Naive thymus-derived CD8-positive, alpha-beta T cell (primary cell): ENCODE results near the gene C10orf143. TPM values are rescaled to one million over a fixed set of nuclear protein-coding genes. Genes with fewer than 3 reads are reported as not detected.
"Not testable (repeated sequence)": the region's sequence is repeated elsewhere in the genome, so short reads cannot be mapped to it uniquely, and the experiment has no call there.

Source experiments
- ATAC-seq, 2 donors: fragments of 150-1000 bp; cut with Tn5 transposase in 1 of 2; sonication (Bioruptor Pico), chemical (Tn5 transposase) in 1 of 2; 1 replicate in 1 of 2; 2 replicates in 1 of 2; pipeline ENCODE4 v1.10.0; 2021; ENCODE audit warnings: mild to moderate bottlenecking in 2 of 2, moderate library complexity in 2 of 2
- POLR2A ChIA-PET: fragments of 350-600 bp; sonication (Branson Sonifier 250); formaldehyde crosslinking; loops from one replicate; lab custom pipeline; 2021; ENCODE audit warnings: antibody characterized with exemption; lab: Charles Lee
- DNase-seq, 10 donors: peaks; one replicate each; pipeline versions ENCODE4 v3.0.0 to v3.0.0-alpha.2; 2020 to 2022
- H3K27ac Mint-ChIP-seq, 10 donors: one replicate each; pipeline ENCODE4 v1.8.0; 2020 to 2022; ENCODE audit warnings: mild to moderate bottlenecking in 10 of 10, mixed read lengths in 10 of 10, moderate library complexity in 4 of 10, inconsistent platforms in 1 of 10
- H3K27me3 Mint-ChIP-seq, 5 donors: one replicate each; pipeline ENCODE4 v1.8.0; 2021 to 2022; ENCODE audit warnings: mixed read lengths in 5 of 5
- H3K36me3 Mint-ChIP-seq, 3 donors: one replicate each; pipeline ENCODE4 v1.8.0; 2020 to 2022; ENCODE audit warnings: mixed read lengths in 3 of 3, mild to moderate bottlenecking in 2 of 3, inconsistent platforms in 1 of 3
- H3K4me1 Mint-ChIP-seq, 4 donors: one replicate each; pipeline ENCODE4 v1.8.0; 2021 to 2022; ENCODE audit warnings: mixed read lengths in 4 of 4
- H3K4me3 Mint-ChIP-seq, 10 donors: one replicate each; pipeline ENCODE4 v1.8.0; 2020 to 2022; ENCODE audit warnings: mild to moderate bottlenecking in 10 of 10, mixed read lengths in 10 of 10, moderate library complexity in 6 of 10, inconsistent platforms in 1 of 10
- H3K9me3 Mint-ChIP-seq, 9 donors: one replicate each; pipeline ENCODE4 v1.8.0; 2020 to 2022; ENCODE audit warnings: mixed read lengths in 9 of 9, mild to moderate bottlenecking in 3 of 9, inconsistent platforms in 1 of 9, moderate library complexity in 1 of 9
- polyA plus RNA-seq, 3 donors: library from polyadenylated mRNA; unstranded; fragments of 300-500 nt; fragmentation: Illumina TruSeq; gene quantifications; one replicate each; pipeline ENCODE4 v1.2.3, GENCODE V29; 2021
- total RNA-seq, 8 experiments: library from RNA in 2 of 8; stranded (reverse) in 2 of 8; gene quantifications; one replicate each; pipeline ENCODE4 v1.2.3 and lab custom pipeline; 2021 to 2026

C10orf143 gene
- total and polyA plus RNA-seq, 5 experiments from 2014 or later = 17.5 to 48.1 (median 28.6) TPM

DNA sequence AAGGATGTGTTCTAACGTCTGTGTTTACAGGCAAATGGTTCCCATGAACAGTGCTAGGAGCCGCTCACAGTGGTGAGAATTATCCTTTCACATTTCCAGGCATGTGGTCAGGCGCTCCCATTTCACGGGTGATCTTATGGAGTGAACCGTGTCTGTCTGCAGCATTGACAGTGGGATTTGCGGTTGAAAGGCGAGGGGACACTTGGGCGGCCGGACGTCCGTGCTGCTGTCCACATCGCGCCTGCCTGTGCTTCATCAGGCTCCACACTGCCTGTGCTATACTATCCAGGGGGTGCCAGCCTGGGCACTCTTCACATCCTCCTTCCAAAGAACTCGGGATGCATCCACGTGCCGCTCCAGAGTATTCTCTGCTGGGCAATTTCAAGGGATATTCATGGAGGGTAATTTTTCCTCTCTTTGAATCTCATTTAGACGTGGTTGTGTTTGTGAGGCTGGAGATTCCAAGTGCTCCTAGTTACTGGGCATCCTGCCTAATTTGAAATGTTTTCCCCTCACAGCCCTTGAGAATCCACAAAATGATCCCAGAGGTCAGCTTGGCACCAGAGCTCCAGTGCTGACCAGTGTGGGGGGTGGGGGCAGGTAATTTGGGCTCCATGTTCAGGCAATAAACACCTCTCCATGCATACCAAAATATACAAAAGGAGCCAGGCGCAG is 84.7 kb downstream of the C10orf143 start:
- Mint-ChIP-seq H3K27me3 (peaks cover 0 to 7% (median 0%) of the 10 kb centered on the region in 5 donors), H3K9me3 (no peaks in the 10 kb centered on the region), H3K4me1 (no peaks in the 10 kb centered on the region), H3K36me3 (no peaks in the 10 kb centered on the region), H3K4me3 (no peak overlapping the region), H3K27ac (no peak overlapping the region)
- DNase-seq (no peak), ATAC-seq (no peak)
- POLR2A ChIA-PET = no interaction called here

- H3K36me3 Mint-ChIP-seq = no peaks in the 10 kb centered on the region
- H3K4me3 Mint-ChIP-seq = no peak overlapping the region
- DNase-seq = no peak
- H3K4me1 Mint-ChIP-seq = no peaks in the 10 kb centered on the region
- H3K27ac Mint-ChIP-seq = no peak overlapping the region
- no peak for ATAC-seq
- POLR2A ChIA-PET = no interaction called here
- H3K27me3 Mint-ChIP-seq = peaks cover 0 to 7% (median 0%) of the 10 kb centered on the region in 5 donors
- H3K9me3 Mint-ChIP-seq = no peaks in the 10 kb centered on the region
Measured at GRCh38 chr10:130025326-130025725, 85.3 kb downstream of the C10orf143 start.

DNA sequence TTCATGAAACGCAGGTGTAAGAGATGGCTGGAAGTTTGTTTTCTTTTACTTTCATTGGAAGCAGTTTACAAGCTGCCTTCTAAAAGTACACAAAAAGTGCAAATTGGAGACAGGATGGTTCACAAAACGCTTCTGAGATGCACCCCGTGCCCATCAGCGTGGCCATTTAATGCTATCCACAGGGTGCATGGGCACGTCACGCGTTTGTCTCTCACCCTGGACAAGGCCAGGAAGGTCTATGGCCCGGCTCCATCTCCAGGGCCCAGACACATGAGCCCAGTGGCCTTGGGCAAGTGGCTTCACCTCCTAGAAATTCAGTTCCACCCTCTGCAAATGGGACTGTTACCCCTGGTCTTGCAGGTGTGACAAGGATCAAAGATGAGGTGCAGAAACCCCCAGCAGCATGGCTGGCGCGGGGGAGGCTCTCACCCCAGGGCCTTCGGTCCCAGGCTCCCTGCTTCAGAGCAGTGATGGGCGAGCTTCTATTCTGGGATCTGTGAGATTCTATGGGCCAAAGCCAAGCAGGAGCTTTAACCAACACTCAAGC is 85.8 kb downstream of the C10orf143 start:
- ATAC-seq = no peak
- no peak overlapping the region for H3K4me3 Mint-ChIP-seq
- H3K4me1 Mint-ChIP-seq = no peaks in the 10 kb centered on the region
- H3K27me3 Mint-ChIP-seq = peaks cover 0 to 7% (median 0%) of the 10 kb centered on the region in 5 donors
- POLR2A ChIA-PET = no interaction called here
- H3K36me3 Mint-ChIP-seq = no peaks in the 10 kb centered on the region
- no peaks in the 10 kb centered on the region for H3K9me3 Mint-ChIP-seq
- no peak for DNase-seq
- H3K27ac Mint-ChIP-seq = no peak overlapping the region

DNA sequence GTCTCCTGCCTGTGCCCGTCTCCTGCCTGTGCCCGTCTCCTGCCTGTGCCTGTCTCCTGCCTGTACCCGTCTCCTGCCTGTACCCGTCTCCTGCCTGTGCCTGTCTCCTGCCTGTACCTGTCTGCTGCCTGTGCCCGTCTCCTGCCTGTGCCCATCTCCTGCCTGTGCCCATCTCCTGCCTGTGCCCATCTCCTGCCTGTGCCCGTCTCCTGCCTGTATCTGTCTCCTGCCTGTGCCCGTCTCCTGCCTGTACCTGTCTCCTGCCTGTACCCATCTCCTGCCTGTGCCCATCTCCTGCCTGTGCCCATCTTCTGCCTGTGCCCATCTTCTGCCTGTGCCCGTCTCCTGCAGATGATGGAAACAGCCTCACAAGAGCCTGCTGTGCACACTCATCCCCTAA is 86.3 kb downstream of the C10orf143 start:
- H3K4me1 Mint-ChIP-seq, H3K27me3 Mint-ChIP-seq, DNase-seq, POLR2A ChIA-PET, H3K36me3 Mint-ChIP-seq, ATAC-seq, H3K4me3 Mint-ChIP-seq, H3K27ac Mint-ChIP-seq, H3K9me3 Mint-ChIP-seq: not testable (repeated sequence)

DNA sequence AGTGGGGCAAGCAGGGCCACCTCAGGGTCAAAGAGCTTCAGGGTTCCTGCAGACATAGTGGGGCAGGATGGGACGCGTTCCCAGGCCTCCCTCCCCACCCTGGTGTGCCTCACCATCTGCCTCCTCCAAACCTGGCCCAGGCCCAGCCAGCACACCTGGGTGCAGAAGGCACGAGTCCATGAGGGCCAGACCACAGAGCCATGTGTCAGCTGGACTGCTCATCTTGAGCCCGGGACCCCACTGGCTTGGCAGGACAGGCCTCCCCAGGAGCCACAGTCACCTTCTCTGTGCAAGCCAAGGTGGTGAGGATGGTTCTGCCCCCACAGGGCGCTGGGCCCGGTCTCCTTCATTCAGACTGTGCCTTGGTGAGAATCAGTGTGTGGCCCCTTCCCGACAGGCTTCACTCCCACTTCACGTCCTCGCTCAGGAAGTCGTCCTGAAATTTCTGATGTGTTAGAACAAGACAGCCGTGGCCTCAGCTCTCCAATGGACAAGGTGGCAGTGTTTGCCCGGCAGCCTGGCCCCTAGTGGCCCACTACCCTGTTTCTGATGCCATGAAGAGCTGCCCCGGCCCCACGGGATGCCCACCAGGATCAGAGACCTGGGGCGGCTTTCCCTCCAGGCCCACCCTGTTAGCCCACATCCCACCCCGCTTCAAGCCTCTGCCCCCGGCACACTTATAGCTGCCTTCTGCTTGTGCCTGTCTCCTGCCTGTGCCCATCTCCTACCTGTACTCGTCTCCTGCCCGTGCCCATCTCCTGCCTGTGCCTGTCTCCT is 87.0 kb downstream of the C10orf143 start:
- H3K27ac Mint-ChIP-seq = no peak overlapping the region
- POLR2A ChIA-PET = no interaction called here
- no peak for DNase-seq

GRCh38 chr10:130022511-130023299 is 87.9 kb downstream of the C10orf143 start:
- Mint-ChIP-seq H3K9me3 (no peaks in the 10 kb centered on the region), H3K27ac (no peak overlapping the region), H3K4me3 (no peak overlapping the region), H3K36me3 (no peaks in the 10 kb centered on the region), H3K27me3 (peaks cover 0 to 4% (median 0%) of the 10 kb centered on the region in 5 donors), H3K4me1 (peaks cover 0 to 2% (median 0%) of the 10 kb centered on the region in 4 donors)
- no peak for ATAC-seq
- DNase-seq = no peak
- POLR2A ChIA-PET = no interaction called here

More for the DNA sequence above, 87.0 kb downstream of the C10orf143 start:
- Mint-ChIP-seq H3K9me3 (no peaks in the 10 kb centered on the region), H3K36me3 (no peaks in the 10 kb centered on the region), H3K27me3 (peaks cover 0 to 4% (median 0%) of the 10 kb centered on the region in 5 donors), H3K4me3 (no peak overlapping the region), H3K4me1 (no peaks in the 10 kb centered on the region)
- ATAC-seq = no peak

DNA sequence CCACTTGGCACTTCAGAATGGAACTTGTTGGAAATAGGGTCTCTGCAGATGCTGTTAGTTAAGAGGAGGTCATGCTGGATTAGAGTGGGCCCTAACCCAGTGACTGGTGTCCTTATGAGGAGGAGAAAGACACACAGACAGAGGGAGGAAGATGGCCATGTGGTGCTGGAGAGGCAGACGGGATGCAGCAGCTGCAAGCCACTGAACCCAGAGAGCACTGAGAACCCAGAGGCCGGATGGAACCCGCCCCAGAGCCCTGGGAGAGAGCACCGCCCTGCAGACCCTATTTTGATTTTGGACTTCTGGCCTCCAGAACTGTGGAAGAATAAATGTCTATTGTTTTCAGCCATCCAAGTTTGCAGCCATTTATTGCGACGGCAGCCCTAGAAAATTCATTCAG is 88.5 kb downstream of the C10orf143 start:
- ATAC-seq (no peak), DNase-seq (no peak)
- no peak overlapping the region for H3K27ac Mint-ChIP-seq
- no peaks in the 10 kb centered on the region for H3K9me3 Mint-ChIP-seq
- no peak overlapping the region for H3K4me3 Mint-ChIP-seq
- no peaks in the 10 kb centered on the region for H3K36me3 Mint-ChIP-seq
- POLR2A ChIA-PET = no interaction called here
- peaks cover 0 to 2% (median 0%) of the 10 kb centered on the region in 4 donors for H3K4me1 Mint-ChIP-seq
- peaks cover 0 to 4% (median 0%) of the 10 kb centered on the region in 5 donors for H3K27me3 Mint-ChIP-seq

DNA sequence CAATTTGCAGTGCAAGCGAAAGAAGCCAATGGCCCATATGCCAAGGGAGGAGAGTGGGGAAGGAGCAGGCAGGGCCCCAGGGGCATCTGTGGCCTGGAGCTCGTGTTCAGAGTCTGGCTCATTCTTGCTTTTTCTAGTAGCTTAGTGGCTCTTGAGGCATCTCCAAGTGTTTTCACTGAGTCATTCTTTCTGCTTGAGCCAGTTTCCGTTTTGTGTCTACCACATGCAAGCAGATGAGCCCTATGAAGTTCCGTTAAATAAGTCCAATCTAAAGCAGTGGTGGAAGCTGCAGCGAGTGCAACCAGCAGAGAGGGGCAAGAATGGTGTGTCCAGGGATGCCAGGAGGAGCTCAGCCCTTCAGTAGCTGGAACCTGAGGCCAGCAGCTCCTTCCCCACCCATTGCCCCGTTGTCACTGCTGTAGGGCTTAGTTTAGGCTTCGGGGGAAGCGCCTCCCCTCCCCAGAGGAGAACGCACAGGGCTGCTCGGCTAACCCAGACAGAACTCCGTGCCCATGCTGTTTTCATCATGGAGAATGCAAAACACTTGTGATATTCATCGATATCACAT is 89.2 kb downstream of the C10orf143 start:
- H3K4me3 Mint-ChIP-seq = no peak overlapping the region
- H3K36me3 Mint-ChIP-seq = no peaks in the 10 kb centered on the region
- ATAC-seq (no peak), DNase-seq (no peak)
- POLR2A ChIA-PET = no interaction called here
- H3K27ac Mint-ChIP-seq = no peak overlapping the region
- peaks cover 0 to 4% (median 0%) of the 10 kb centered on the region in 5 donors for H3K27me3 Mint-ChIP-seq
- peaks cover 0 to 2% (median 0%) of the 10 kb centered on the region in 4 donors for H3K4me1 Mint-ChIP-seq
- no peaks in the 10 kb centered on the region for H3K9me3 Mint-ChIP-seq

DNA sequence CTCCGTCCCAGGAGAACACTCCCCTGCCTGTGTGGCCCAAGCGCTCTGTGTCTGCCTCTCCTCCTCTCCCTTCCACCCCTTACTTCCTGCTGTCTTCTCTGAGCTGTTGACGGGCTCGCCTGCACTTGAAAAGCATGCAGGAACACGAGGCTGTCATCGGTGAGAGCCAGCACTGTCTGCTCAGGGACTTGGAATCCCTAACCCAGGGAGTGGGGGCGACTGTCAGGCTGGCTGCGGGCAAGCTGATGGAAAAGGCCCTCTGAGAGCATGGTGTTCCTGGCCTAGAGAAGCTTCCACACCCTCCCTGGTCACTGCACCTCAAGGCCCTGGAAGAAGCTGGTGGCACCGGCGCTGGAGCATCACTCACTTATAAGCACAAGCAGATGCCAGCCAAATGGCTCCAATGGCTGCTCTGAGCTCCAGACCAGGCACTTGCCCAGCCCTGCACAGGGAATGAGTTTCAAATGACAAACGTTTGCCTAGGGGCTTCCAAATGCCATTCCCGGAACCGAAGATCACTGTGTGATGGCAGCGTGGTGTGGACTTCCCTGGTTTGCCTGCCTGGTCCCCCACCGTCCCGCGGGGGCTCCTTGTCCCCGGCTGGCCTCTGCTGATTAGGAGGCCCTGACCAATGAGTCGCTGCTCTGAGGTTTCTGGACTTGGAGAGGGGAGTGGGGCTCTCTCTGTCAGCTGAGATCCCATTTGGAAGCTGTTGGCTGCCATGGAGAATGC is 89.8 kb downstream of the C10orf143 start:
- POLR2A ChIA-PET = no interaction called here
- ATAC-seq (no peak), DNase-seq (no peak)
- H3K36me3 Mint-ChIP-seq = no peaks in the 10 kb centered on the region
- peaks cover 0 to 2% (median 0%) of the 10 kb centered on the region in 4 donors for H3K4me1 Mint-ChIP-seq
- H3K9me3 Mint-ChIP-seq = no peaks in the 10 kb centered on the region
- H3K4me3 Mint-ChIP-seq = no peak overlapping the region
- no peak overlapping the region for H3K27ac Mint-ChIP-seq
- H3K27me3 Mint-ChIP-seq = peaks cover 0 to 4% (median 0%) of the 10 kb centered on the region in 5 donors

GRCh38 chr10:130018730-130019185 is 91.9 kb downstream of the C10orf143 start:
- POLR2A ChIA-PET = no interaction called here
- no peaks in the 10 kb centered on the region for H3K9me3 Mint-ChIP-seq
- no peak overlapping the region for H3K27ac Mint-ChIP-seq
- H3K4me1 Mint-ChIP-seq = peaks cover 0 to 2% (median 0%) of the 10 kb centered on the region in 4 donors
- H3K36me3 Mint-ChIP-seq = no peaks in the 10 kb centered on the region
- no peak overlapping the region for H3K4me3 Mint-ChIP-seq
- peaks cover 0 to 4% (median 0%) of the 10 kb centered on the region in 5 donors for H3K27me3 Mint-ChIP-seq
- DNase-seq (no peak), ATAC-seq (no peak)

GRCh38 chr10:130018265-130018664 is 92.4 kb downstream of the C10orf143 start:
- no peaks in the 10 kb centered on the region for H3K36me3 Mint-ChIP-seq
- peaks cover 0 to 2% (median 0%) of the 10 kb centered on the region in 4 donors for H3K4me1 Mint-ChIP-seq
- ATAC-seq (no peak), DNase-seq (no peak)
- peaks cover 0 to 7% (median 0%) of the 10 kb centered on the region in 5 donors for H3K27me3 Mint-ChIP-seq
- H3K9me3 Mint-ChIP-seq = no peaks in the 10 kb centered on the region
- no peak overlapping the region for H3K4me3 Mint-ChIP-seq
- POLR2A ChIA-PET = no interaction called here
- H3K27ac Mint-ChIP-seq = no peak overlapping the region

DNA sequence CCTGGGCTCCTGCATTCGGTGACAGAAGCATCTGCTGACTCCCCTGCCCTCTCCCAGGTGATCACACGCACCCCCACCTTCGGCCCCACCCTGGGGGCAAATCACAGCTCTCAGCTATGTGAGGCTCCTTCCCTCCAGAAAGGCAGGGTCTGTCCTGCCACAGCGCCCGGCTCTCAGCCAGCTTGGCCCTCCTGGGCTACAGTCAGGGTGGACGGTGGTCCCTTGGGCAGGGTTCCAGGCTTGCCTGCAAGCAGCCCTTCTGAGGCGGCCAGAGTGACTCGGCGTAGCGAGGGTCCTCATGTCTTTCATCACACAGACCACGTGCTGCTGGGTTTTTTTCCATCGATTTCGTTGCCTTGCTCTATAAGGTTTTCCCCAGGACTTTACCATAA is 93.0 kb downstream of the C10orf143 start:
- no peaks in the 10 kb centered on the region for H3K9me3 Mint-ChIP-seq
- H3K27me3 Mint-ChIP-seq = peaks cover 0 to 12% (median 0%) of the 10 kb centered on the region in 5 donors
- ATAC-seq (no peak), DNase-seq (no peak)
- H3K36me3 Mint-ChIP-seq = no peaks in the 10 kb centered on the region
- H3K4me3 Mint-ChIP-seq = no peak overlapping the region
- POLR2A ChIA-PET = no interaction called here
- no peak overlapping the region for H3K27ac Mint-ChIP-seq
- peaks cover 0 to 2% (median 0%) of the 10 kb centered on the region in 4 donors for H3K4me1 Mint-ChIP-seq
